GM12864 (cell line): ENCODE data around the gene RNASEH2C.
"Not testable (repeated sequence)": the region's sequence is repeated elsewhere in the genome, so short reads cannot be mapped to it uniquely, and the experiment has no call there.

Experiments
- DNase-seq: peaks from one replicate; pipeline ENCODE4 v3.0.0-alpha.2; 2011; ENCODE audit warnings: low read depth
- H3K4me3 ChIP-seq: 2 replicates; pipeline ENCODE4 v1.5.1; 2011; ENCODE audit warnings: mild to moderate bottlenecking, low read depth, low read length, control low read depth
- CTCF ChIP-seq: IDR thresholded peaks from 2 replicates; pipeline ENCODE4 v1.5.1; 2011; ENCODE audit warnings: low read depth, mild to moderate bottlenecking, moderate library complexity, low read length, control low read depth, inconsistent platforms; ENCODE audit errors: missing control alignments

The RNASEH2C gene

DNA sequence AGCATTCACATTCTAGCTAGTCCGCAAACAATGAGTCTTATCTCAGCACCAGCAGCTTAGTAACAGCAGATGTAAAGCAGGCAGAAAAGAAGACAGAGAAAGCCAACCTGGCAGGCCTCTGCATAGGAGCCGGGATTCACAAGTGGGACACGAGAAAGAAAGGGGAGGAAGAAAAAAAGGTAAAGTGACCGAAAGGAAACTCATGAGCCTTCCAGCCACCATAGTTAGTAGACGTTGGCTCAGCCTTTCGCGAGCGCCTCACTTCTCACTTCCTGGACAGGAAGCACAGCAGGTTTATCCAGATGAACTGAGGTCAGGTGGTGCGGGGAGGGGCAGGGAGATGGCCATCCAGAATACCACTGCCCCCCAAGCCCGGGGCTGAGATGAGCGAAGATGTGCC is 28.2 kb downstream of the RNASEH2C start:
- no peak overlapping the region for H3K4me3 ChIP-seq
- no peak for DNase-seq
- no peak for TF ChIP-seq CTCF

DNA sequence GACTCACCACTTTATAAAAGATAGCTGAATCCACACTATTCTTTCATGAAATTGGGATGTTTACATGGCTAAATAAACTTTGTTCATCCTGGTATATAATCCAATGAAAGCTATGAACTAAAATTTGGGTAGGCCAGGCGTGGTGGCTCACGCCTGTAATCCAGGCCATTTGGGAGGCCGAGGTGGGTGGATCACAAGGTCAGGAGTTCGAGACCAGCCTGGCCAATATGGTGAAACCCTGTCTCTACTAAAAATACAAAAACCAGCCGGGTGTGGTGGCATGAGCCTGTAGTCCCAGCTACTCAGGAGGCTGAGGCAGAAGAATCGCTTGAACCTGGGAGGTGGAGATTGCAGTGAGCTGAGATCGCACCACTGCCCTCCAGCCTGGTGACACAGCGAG is 28.8 kb downstream of the RNASEH2C start:
- H3K4me3 ChIP-seq, DNase-seq: not testable (repeated sequence)

DNA sequence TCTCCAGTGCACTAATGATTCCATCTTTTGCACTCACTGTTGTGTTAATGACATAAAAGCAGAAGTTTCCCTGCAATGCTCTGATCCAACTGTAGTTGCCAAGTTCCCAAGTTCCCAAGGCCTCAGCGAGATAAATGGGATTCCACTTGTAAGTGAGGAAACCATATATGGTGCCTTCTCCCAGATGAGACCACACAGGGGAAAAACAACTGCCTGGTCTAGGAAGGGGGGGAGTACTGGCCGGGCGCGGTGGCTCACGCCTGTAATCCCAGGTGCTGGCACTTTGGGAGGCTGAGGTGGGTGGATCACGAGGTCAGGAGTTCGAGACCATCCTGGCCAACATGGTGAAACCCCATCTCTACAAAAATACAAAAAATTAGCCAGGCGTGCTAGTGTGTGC is 34.6 kb downstream of the RNASEH2C start:
- no peak for DNase-seq
- no peak overlapping the region for H3K4me3 ChIP-seq

GRCh38 chr11:65683480-65683879 is 37.1 kb downstream of the RNASEH2C start:
- DNase-seq, H3K4me3 ChIP-seq: not testable (repeated sequence)

More for the DNA sequence above, 34.6 kb downstream of the RNASEH2C start:
- TF ChIP-seq CTCF = no peak

DNA sequence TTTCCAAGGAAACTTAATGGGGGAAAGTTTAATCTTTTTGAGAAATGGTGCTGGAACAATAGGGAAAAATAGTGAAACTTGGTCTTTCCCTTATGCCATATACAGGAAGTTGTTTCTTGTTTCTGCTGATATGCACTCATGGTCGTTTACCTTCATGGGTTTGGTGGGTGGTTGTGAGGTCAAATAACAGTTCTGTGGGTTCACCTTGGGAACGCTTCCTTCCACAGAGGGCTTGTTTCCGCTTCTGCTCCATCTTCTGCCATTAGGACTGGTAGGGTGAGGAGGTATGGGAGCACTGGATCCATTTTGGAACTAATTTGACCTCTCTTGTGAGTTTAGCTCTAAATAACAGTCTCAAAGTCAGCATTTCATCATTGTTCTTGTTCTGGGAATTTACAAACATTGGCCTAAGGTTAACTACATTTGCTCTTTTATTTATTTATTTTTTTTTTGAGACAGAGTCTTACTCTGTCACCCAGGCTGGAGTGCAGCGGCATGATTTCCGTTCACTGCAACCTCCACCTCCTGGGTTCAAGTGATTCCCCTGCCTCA is 40.3 kb downstream of the RNASEH2C start:
- no peak overlapping the region for H3K4me3 ChIP-seq
- DNase-seq = no peak
- no peak for TF ChIP-seq CTCF

GRCh38 chr11:65672982-65673381 is 47.6 kb downstream of the RNASEH2C start:
- no peak for DNase-seq
- no peak for TF ChIP-seq CTCF
- no peak overlapping the region for H3K4me3 ChIP-seq

DNA sequence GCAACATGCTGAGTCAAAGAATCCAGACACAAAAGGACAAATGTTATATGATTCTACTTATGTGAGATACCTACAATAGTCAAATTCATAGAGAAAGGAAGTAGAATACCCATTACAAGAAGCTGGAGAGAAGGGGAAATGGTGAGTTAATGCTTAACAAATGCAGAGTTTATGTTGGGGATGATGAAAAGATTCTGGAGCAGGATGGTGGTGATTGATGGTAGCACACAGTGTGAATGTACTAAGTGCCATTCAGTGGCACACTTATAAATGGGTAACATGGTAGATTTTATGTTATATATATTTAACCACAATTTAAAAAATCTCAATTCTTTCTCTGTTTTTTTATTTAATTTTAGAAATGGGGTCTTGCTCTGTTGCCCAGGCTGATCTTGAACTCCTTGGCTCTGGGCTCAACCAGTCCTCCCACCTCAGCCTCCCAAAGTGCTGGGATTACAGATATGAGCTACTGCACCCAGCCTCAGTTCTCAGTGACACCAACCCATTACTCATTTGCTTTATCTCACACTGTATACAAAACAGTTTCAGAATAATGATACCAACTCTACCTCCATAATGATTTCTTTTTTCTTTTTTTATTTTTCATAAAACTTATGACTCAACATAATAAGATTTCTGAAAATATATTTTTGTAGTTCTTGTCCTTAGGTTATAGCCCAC is 48.3 kb downstream of the RNASEH2C start:
- no peak overlapping the region for H3K4me3 ChIP-seq
- DNase-seq = no peak
- TF ChIP-seq CTCF = no peak
